ENCODE results near the gene HCN1.

GRCh38 chr5:45639040-45639439, 57.1 kb downstream of the HCN1 start:
- TF ChIP-seq CTCF (conservative IDR thresholded peaks at IDR 0.05; ENCODE audit: low read depth, low read length), result peak; percentile 60
- no peak for TF ChIP-seq EZH2 (IDR thresholded peaks at IDR 0.05; ENCODE audit: borderline replicate concordance, low read depth, low read length, poor library complexity, severe bottlenecking)

Data from A673 (cell line).